ENCODE data around the gene AMER2. TPM values are rescaled to one million over a fixed set of nuclear protein-coding genes. Genes with fewer than 3 reads are reported as not detected.
A peak's percentile ranks its signal among the peaks of the same experiment; 100 is the strongest.

Gene AMER2
- total RNA-seq, 2 experiments from 2014 or later = not detected

DNA sequence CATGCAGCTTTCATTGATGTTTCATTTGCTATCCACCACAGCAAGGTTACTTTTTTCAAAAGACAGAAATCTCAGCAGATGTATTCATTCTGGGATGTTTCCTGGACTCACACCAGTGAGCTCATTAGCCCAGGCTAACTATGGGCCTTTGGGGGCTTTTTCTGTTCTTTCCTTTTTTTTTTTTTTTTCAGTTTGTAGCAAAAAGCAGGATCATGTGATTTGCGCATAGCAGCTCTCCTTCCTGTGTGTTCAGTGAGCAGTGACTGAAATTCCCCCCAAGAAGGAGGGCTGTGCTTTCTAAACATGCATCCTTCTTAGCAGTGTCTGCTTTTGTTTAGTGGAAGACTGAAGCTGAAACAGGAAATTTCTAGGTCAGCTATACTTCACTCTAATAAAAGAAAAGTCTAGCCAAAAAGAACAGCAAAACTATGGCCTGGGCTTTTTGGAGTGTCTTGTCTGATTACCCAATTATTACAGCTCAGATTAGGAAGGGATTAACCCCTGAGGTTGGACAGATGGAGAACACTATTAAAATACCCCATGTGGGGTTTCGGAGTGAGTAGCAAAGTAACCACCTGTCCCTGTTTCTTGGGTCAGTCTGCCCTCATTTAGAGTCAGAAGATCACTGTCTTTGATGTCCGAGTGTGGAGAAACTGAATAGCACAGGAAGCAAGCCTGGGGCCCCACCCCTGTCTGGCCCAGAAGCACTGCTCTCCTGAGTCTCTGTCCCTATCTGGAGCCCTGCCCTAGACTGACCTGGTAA lies 8.9 kb upstream of the AMER2 start:
- H3K4me3 Mint-ChIP-seq = no peak overlapping the region
- DNase-seq (no peak), ATAC-seq (no peak)
- intact Hi-C loops (cut with DNase I, micrococcal nuclease) = no loop called here
- peaks cover 36% of the 10 kb centered on the region for H3K27me3 Mint-ChIP-seq
- H3K4me1 Mint-ChIP-seq = no peaks in the 10 kb centered on the region
- H3K27ac Mint-ChIP-seq = no peak overlapping the region
- CTCF ChIA-PET = no interaction called here
- H3K36me3 Mint-ChIP-seq (ENCODE audit: low read depth) = no peaks in the 10 kb centered on the region
- POLR2A ChIA-PET = no interaction called here
- H3K9me3 Mint-ChIP-seq (ENCODE audit: low read depth) = no peaks in the 10 kb centered on the region

DNA sequence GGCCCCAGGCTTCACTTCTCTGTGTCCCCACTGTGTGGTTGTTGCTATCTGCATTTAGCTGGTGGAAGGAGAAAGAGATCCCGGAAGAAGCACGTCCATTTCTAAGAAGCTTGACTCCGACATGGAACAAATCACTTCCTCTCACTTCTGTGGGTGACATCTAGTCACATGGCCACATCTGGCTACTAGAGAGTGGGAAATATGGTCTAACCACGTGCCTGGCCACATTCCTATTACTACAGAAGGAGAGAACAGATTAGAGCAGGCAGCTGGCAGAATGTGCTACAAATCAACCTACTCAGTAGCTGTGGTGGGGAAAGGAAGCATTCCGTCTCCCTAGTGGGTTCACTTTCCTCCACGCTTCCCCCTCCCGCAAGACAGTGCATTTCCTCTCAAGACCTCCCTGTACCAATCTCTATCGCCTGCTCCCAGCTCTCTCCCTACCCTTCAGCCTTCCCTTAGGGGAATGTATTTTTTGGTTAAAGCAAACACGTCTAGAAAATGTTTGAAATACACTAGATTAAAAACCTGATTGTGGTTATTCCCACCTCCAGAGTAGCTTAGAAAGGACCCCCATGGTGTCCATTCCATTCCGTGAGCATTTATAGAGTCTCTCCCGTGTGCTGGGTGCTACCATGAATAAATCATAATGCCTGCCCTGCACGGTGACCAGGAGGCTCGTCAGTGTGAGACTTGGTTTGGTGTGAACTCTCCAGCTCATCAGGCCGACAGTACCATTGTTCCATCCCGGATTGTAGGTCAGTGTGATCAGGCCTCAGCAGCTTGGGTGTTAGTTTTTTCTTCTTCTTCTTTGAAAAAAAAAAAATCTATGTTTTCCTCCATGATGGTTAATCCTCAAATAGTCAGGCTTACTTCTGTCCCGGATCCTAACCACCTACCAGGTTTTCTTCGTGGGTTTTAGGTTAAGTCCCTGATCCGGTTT lies 8.0 kb upstream of the AMER2 start:
- no peaks in the 10 kb centered on the region for H3K9me3 Mint-ChIP-seq (ENCODE audit: low read depth)
- no peaks in the 10 kb centered on the region for H3K36me3 Mint-ChIP-seq (ENCODE audit: low read depth)
- H3K27me3 Mint-ChIP-seq = peaks cover 38% of the 10 kb centered on the region
- no peak for ATAC-seq
- ChIA-PET CTCF (interaction anchor here (0.7 kb wide), 1 partner anchor 108 kb away, joined by 3 read pairs; no protein-coding TSS in a partner anchor), POLR2A (no interaction called here)
- no peak overlapping the region for H3K4me3 Mint-ChIP-seq
- no peaks in the 10 kb centered on the region for H3K4me1 Mint-ChIP-seq
- no peak overlapping the region for H3K27ac Mint-ChIP-seq
- intact Hi-C loops (cut with DNase I, micrococcal nuclease) = no loop called here
- DNase-seq = no peak

DNA sequence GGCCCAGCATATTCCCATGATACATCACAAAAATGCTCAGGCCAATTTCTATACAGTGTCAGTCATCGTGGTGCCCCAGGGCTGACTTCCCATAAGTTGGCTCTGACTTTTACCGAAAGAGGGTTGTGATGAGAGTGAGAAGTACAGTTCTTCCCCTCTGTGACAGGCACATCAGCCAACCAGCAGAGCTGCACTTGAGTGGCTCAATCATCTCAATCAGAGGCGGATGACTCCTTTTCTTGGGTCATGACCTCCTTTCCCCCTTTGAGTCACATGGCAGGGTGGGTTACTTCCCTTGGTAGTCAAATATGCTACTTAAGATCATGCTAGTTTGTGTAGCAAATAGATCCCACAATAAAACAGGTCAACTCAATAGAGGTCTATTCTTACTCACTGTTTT lies 6.9 kb upstream of the AMER2 start:
- Mint-ChIP-seq H3K4me3 (no peak overlapping the region), H3K27ac (no peak overlapping the region), H3K4me1 (no peaks in the 10 kb centered on the region), H3K27me3 (peaks cover 43% of the 10 kb centered on the region), H3K36me3 (ENCODE audit: low read depth) (no peaks in the 10 kb centered on the region), H3K9me3 (ENCODE audit: low read depth) (no peaks in the 10 kb centered on the region)
- no peak for DNase-seq
- CTCF ChIA-PET = no interaction called here
- POLR2A ChIA-PET = no interaction called here
- intact Hi-C loops (cut with DNase I, micrococcal nuclease) = no loop called here
- ATAC-seq = no peak

- ATAC-seq (no peak), DNase-seq (no peak)
- Mint-ChIP-seq H3K4me1 (no peaks in the 10 kb centered on the region), H3K9me3 (ENCODE audit: low read depth) (no peaks in the 10 kb centered on the region), H3K27me3 (peaks cover 44% of the 10 kb centered on the region), H3K36me3 (ENCODE audit: low read depth) (no peaks in the 10 kb centered on the region), H3K27ac (no peak overlapping the region), H3K4me3 (no peak overlapping the region)
- ChIA-PET POLR2A (no interaction called here), CTCF (no interaction called here)
- intact Hi-C loops (cut with DNase I, micrococcal nuclease) = no loop called here
Observed at GRCh38 chr13:25178070-25178469, 6.0 kb upstream of the AMER2 start.

DNA sequence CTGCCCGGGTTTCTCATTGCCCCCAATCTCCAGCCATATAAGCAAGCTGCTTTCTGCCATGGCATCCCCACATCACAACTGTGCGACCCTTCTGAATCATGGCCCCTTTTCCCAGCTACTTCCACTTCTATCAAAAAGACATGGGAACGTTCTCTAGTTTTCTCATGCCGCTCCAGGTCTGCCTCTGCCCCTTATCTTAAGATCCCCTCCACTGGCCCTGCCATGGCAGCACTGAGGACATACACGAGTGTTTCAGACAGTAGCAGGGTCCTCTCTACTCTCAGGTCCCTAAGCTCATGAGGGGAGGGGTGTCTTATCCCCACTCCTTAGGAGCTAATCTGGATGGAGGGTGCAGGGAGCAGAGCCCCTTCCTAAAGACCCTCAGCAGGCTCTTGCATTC lies 5.5 kb upstream of the AMER2 start:
- no peaks in the 10 kb centered on the region for H3K9me3 Mint-ChIP-seq (ENCODE audit: low read depth)
- POLR2A ChIA-PET = no interaction called here
- H3K4me3 Mint-ChIP-seq = no peak overlapping the region
- H3K27ac Mint-ChIP-seq = no peak overlapping the region
- CTCF ChIA-PET = no interaction called here
- no peaks in the 10 kb centered on the region for H3K4me1 Mint-ChIP-seq
- H3K27me3 Mint-ChIP-seq = peaks cover 47% of the 10 kb centered on the region
- no peaks in the 10 kb centered on the region for H3K36me3 Mint-ChIP-seq (ENCODE audit: low read depth)
- intact Hi-C loops (cut with DNase I, micrococcal nuclease) = no loop called here
- DNase-seq (no peak), ATAC-seq (no peak)

DNA sequence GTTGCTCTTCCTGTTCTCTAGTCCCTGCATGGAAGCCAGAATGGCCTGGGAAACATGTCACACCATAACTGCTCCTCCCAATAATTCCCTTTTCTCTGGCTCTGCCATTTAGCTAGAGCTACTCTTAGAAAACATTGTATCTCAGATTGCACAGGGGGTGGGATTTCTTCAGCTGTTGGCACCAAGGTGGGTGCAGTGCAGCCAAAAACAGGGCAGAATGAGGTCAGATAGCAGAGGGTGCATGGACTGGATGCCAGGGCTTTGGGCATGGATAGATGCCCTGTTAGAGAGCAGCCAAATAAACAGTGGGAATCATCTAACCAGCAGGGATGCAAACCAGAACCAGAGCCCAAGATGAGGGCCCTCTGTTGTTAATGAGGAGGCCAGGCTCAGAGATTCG lies 4.9 kb upstream of the AMER2 start:
- Mint-ChIP-seq H3K27ac (no peak overlapping the region), H3K4me3 (no peak overlapping the region), H3K27me3 (peaks cover 51% of the 10 kb centered on the region), H3K36me3 (ENCODE audit: low read depth) (no peaks in the 10 kb centered on the region), H3K4me1 (peaks cover 3% of the 10 kb centered on the region), H3K9me3 (ENCODE audit: low read depth) (no peaks in the 10 kb centered on the region)
- CTCF ChIA-PET = no interaction called here
- intact Hi-C loops (cut with DNase I, micrococcal nuclease) = no loop called here
- POLR2A ChIA-PET = no interaction called here
- ATAC-seq (no peak), DNase-seq (no peak)

DNA sequence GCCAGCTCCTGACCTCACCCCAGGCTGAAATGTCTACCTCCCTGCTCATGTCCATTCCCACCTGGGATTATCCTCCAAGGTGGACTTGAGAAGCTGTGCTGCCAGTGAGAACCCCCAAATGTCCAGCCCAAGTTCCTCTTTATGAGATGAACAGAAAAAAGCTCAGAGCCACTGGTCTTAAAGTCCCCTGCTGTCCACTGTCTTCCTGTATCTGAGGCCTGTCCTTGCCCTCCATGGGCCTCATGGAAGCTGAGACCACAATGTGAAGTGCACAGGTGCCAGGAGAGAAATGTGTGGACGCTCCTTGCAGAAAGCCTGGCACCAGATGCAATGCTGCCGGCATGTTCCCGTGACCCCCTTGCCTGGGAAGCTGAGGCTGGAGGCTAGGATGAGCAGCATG lies 3.3 kb upstream of the AMER2 start:
- Mint-ChIP-seq H3K36me3 (ENCODE audit: low read depth) (no peaks in the 10 kb centered on the region), H3K4me3 (no peak overlapping the region), H3K27ac (no peak overlapping the region), H3K4me1 (peaks cover 13% of the 10 kb centered on the region), H3K27me3 (peaks cover 59% of the 10 kb centered on the region), H3K9me3 (ENCODE audit: low read depth) (no peaks in the 10 kb centered on the region)
- ChIA-PET POLR2A (no interaction called here), CTCF (interaction anchor here (1.1 kb wide), 1 partner anchor 62 kb away, joined by 3 read pairs; no protein-coding TSS in a partner anchor)
- intact Hi-C loops (cut with DNase I, micrococcal nuclease) = no loop called here
- ATAC-seq (no peak), DNase-seq (no peak)

DNA sequence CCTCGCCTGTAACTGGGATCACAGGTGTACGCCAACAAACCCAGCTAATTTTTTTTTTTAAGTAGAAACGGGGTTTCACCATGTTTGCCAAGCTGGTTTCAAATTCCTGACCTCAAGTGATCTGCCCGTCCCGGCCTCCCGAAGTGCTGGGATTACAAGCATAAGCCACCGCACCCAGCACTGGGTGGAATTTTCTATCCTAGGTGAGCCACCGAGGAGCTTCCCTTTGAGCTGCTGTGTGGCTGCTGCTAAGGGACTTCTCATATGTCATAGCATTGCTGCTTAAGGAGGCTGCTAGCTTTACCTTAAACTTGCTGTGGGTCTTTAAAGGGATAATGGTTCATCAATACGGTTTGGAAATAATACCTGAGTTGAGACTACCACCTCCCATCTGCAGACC lies 2.9 kb upstream of the AMER2 start:
- Mint-ChIP-seq H3K36me3 (ENCODE audit: low read depth) (no peaks in the 10 kb centered on the region), H3K9me3 (ENCODE audit: low read depth) (no peaks in the 10 kb centered on the region), H3K4me1 (peaks cover 13% of the 10 kb centered on the region), H3K27ac (no peak overlapping the region), H3K4me3 (no peak overlapping the region), H3K27me3 (peaks cover 63% of the 10 kb centered on the region)
- POLR2A ChIA-PET = no interaction called here
- ATAC-seq (no peak), DNase-seq (no peak)
- intact Hi-C loops (cut with DNase I, micrococcal nuclease) = no loop called here
- CTCF ChIA-PET = interaction anchor here (1.1 kb wide), 1 partner anchor 61 kb away, joined by 3 read pairs; no protein-coding TSS in a partner anchor

- peaks cover 64% of the 10 kb centered on the region for H3K27me3 Mint-ChIP-seq
Observed at GRCh38 chr13:25174304-25174703, 2.2 kb upstream of the AMER2 start.

GRCh38 chr13:25172303-25172630 lies 179 bp upstream of the AMER2 start:
- ChIA-PET POLR2A (no interaction called here), CTCF (no interaction called here)
- DNase-seq = no peak
- H3K4me3 Mint-ChIP-seq = no peak overlapping the region
- H3K4me1 Mint-ChIP-seq = peaks cover 13% of the 10 kb centered on the region
- H3K27ac Mint-ChIP-seq = no peak overlapping the region
- H3K27me3 Mint-ChIP-seq = peaks cover 65% of the 10 kb centered on the region
- intact Hi-C loops (cut with DNase I, micrococcal nuclease) = no loop called here
- no peaks in the 10 kb centered on the region for H3K9me3 Mint-ChIP-seq (ENCODE audit: low read depth)
- H3K36me3 Mint-ChIP-seq (ENCODE audit: low read depth) = no peaks in the 10 kb centered on the region
- ATAC-seq = no peak

More at GRCh38 chr13:25174304-25174703, 2.2 kb upstream of the AMER2 start:
- Mint-ChIP-seq H3K36me3 (ENCODE audit: low read depth) (no peaks in the 10 kb centered on the region), H3K4me3 (no peak overlapping the region), H3K4me1 (peaks cover 13% of the 10 kb centered on the region), H3K27ac (no peak overlapping the region), H3K9me3 (ENCODE audit: low read depth) (no peaks in the 10 kb centered on the region)
- intact Hi-C loops (cut with DNase I, micrococcal nuclease) = no loop called here
- ChIA-PET CTCF (no interaction called here), POLR2A (no interaction called here)
- ATAC-seq (no peak), DNase-seq (no peak)

- Mint-ChIP-seq H3K27me3 (peaks cover 59% of the 10 kb centered on the region), H3K27ac (no peak overlapping the region), H3K36me3 (ENCODE audit: low read depth) (no peaks in the 10 kb centered on the region), H3K4me3 (peak overlapping the region; percentile 12), H3K9me3 (ENCODE audit: low read depth) (no peaks in the 10 kb centered on the region), H3K4me1 (peaks cover 13% of the 10 kb centered on the region)
- DNase-seq (no peak), ATAC-seq (no peak)
- ChIA-PET CTCF (no interaction called here), POLR2A (no interaction called here)
- intact Hi-C loops (cut with DNase I, micrococcal nuclease) = no loop called here
Observed at GRCh38 chr13:25171170-25171516, 945 bp downstream of the AMER2 start.

DNA sequence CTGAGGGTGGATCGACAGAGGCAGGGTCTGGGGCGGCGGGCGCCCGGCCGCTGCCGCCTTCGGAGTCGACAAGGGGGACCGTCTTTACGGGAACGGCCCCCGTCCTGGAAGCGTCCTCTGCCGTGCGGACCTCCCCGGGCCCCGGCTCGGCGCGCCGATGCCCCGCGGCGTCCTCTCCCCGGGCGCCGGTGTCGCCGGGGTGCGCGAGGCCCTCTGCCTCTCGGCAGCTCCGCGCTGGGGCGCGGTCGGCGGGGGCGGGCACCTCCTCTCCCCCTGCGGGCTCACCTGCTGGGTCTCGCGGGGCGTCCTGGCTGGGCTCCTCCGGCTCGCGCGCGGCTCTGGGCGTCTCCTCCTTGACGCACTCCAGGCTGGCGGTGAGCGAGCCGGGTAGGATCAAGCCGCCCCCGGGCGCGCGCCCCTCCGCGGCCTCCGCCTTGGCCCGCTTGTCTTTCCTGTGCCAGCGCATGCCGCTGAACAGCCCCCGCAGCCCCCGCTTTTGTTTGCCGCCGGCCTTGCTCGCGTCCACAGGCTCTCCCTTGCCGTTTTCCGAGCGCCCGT lies 1.5 kb downstream of the AMER2 start:
- Mint-ChIP-seq H3K27me3 (peaks cover 59% of the 10 kb centered on the region), H3K4me1 (peaks cover 13% of the 10 kb centered on the region), H3K9me3 (ENCODE audit: low read depth) (no peaks in the 10 kb centered on the region), H3K4me3 (no peak overlapping the region), H3K27ac (no peak overlapping the region), H3K36me3 (ENCODE audit: low read depth) (no peaks in the 10 kb centered on the region)
- ATAC-seq (peak; percentile 23), DNase-seq (peak; percentile 20)
- CTCF ChIA-PET = no interaction called here
- POLR2A ChIA-PET = no interaction called here
- intact Hi-C loops (cut with DNase I, micrococcal nuclease) = no loop called here
